GM21515 (cell line): ENCODE results near the gene XRCC5.
"Not testable (repeated sequence)": the region's sequence is repeated elsewhere in the genome, so short reads cannot be mapped to it uniquely, and the experiment has no call there.

Experiments used
- ATAC-seq: cut with Tn5 transposase; IDR thresholded peaks from one replicate; pipeline ENCODE4 v1.9.1; 2021; ENCODE audit not compliant: unreplicated experiment

XRCC5 gene

DNA sequence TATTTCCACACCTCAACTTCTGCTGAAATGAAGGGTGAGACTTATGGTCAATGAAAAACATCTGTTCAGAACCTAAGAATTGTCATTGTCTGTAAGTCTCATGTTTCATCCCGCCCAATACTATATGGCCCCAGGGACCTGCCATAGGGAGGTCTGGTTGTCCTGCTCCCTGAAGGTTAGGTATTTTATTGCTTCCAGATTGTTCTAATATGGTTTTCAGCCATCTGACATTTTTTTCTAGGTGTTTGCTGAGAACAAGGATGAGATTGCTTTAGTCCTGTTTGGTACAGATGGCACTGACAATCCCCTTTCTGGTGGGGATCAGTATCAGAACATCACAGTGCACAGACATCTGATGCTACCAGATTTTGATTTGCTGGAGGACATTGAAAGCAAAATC lies 7.3 kb downstream of the XRCC5 start:
- no peak for ATAC-seq

DNA sequence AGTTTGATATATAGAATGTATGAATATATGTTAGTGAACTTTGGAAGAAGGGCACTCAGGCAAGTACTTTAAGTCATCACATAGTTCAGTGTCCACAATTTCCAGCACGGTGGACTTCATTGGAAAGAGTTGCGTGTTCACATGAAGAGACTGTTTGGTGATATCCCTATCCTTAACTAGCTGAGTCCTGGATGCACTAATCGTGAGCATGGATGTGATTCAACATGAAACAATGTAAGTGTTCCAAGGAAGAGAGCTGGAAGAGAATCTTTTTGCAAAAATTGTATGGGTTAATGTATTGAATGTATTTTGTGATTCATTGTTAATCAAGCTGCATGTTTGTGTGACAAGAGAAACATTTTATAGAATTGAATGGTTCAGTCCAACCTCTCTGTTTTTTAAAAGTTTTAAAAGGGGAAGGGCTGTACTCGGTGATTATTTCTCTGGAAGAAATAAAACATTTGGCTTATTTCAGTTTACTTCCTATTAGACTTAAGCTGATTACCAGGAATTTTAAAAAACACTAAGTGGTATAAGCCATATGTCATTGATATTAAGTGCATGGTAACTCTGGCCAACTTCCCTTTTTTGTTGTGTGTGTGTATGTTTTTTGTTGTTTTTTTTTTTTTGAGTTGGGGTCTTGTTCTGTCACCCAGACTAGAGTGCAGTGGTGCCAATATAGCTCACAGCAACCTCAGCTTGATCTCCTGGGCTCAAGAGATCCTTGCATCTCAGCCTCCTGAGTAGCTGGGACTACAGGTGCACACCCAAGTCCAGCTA lies 8.6 kb downstream of the XRCC5 start:
- ATAC-seq: no peak

DNA sequence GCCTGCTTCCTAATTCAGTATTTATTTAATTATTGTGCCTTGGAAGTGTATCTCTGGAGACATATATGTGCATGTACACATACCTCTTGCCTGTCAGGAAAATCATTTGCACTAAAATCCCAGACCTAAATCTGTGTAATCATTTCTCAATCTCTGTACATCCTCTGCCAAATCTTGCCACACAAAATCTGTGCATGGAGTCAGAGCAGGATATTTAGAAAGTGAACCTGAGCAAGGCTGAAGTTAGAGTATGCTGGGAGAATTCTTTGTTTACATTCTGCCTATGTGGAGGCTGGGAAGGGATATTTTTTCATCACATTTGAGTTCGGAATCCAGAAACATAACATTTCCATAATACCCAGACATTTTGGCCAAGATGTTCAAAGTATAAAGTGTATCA lies 9.3 kb downstream of the XRCC5 start:
- ATAC-seq: no peak

DNA sequence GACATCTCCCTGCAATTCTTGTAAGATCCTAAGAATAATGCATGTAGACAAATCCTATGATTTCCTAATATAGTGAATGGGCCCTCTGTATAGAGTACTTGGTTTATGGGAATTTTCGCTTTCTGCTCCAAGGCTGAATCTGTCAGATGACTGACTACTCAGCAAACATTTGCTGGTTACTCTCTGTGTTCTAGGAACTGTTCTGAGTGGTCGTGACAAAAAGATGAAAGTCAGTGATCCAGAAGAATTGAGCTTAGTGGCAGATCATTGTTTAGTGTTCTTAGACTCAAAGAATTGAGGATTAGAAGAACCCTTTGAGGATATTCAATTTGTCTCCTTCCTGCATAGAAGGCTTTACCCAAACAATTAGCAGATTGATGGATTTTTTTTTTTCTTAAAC lies 10.0 kb downstream of the XRCC5 start:
- no peak for ATAC-seq

DNA sequence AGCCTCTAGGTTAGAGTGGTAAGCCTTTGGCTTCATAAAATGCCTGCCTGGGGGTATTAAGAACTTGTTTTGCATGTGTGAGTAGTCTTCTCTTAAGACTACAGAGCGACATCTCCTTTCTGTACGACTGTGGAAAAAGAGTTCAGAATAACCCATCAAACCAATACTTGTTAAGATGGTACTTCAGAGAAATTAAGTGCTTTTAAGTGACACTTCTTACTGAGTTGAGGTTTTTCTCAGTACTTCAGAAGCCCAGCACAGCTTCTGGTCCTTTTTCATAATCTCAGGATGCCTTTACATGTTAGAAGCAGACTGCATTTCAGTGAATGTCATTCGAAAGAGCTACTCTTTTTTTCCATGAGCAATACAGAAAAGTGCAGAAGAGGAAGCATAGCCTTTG lies 10.8 kb downstream of the XRCC5 start:
- no peak for ATAC-seq

DNA sequence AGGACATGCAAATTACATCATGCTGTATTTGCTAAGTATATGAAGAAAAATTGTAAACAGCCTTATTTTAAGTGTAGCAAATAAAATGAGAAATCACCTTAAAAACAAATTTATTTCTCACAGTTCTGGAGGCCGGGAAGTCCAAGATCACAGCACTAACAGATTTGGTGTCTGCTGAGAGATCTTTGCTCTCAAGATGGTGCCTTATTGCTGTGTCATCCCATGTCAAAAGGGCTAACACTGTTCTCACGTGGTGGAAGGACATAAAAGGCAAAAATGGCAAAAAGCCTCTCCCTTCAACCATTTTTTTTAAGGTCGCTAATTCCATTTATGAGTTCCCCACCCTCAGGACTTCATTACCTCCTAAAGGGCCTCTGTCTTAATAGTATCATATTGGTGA lies 12.1 kb downstream of the XRCC5 start:
- ATAC-seq: no peak

DNA sequence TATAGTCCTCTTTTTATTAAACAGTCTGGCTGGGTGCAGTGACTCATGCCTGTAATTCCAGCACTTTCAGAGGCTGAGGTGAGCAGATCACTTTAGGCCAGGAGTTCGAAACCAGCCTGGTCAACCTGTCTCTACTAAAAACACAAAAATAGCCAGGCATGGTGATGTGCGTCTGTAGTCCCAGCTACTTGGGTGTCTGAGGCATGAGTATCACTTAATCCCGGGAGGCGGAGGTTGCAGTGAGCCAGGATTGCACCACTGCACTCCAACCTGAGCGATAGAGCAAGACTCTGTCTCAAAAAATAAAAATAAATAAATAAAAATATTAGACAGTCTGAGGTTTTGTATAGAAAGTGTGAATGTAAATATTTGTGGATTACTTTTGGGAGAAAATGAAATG lies 17.8 kb downstream of the XRCC5 start:
- ATAC-seq: no peak

DNA sequence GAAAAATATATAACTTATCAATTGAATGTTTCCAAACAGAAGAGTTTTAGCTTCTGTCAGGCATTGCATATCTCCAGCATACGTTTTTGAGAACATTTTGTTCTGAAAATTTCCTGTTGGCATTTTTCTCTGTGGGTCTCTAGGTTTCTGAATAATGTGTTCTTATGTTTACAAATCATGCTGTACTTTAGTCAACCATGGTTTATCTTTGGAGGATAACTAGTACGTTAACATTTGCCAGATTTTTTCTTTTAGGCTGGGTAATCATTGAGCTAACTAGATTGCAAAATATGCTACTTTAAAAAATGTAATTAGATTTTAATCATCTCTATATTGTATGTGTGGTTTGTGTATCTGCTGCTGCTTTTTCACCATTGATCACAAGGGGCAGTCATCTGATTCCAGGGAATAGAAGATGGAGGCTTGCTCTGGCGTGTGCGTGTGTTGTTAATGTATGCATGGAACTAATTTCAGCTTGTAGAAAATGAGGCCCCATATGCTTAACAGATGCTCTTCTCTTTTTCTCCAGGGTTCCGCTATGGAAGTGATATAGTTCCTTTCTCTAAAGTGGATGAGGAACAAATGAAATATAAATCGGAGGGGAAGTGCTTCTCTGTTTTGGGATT lies 21.3 kb downstream of the XRCC5 start:
- ATAC-seq: no peak

DNA sequence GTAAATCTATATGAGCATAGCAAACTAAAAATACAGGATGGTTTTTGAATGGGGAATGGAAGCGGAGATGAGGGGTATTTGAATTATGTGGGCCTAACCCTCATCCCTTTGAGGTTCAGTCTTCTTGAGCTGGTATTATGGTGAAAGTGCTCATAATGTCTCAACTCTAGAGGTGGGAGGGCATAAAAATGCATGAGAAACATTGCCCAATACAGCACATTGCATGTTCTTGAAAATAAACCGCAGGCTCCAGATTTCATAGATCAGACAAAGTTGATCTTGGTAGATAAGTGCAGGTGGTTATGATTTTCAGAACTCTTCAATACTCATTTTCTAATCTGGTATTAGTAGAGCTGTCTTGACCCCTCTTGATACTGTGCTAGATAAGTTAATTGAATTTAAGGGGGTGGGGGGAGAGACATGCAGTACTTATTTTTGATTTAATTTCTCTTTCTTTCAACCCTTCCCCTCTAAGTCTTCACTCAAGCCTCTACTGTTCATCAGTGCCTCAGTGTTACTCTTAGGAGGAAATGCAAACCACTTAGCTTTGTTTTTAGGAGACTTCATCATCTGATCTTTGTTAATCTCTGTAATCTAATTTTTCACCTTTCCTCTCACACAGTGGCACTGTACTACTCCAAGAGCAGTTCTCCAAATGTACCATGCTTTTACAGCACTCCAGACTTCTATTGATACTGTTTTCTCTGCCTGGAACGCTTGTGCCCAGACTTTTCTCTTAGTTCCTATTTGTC lies 22.2 kb downstream of the XRCC5 start:
- no peak for ATAC-seq

DNA sequence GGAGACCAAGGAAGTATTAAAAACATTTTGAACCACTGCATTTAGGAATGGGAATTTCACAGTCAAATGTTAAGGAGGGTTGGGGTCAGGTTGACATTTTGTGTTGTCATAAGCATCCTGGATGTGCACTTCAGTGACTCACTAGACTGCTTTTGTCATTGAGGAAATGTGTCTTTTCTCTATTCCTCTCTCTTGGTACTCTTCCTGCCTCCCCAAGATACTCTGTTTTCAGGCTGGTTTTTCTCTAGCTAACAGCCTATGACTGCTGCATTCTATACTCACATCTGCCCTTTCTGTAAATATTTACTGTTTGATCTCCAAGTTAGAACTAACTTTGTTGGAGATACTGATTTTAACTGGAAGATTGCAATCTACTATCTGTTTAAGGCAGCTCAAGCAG lies 23.4 kb downstream of the XRCC5 start:
- no peak for ATAC-seq

DNA sequence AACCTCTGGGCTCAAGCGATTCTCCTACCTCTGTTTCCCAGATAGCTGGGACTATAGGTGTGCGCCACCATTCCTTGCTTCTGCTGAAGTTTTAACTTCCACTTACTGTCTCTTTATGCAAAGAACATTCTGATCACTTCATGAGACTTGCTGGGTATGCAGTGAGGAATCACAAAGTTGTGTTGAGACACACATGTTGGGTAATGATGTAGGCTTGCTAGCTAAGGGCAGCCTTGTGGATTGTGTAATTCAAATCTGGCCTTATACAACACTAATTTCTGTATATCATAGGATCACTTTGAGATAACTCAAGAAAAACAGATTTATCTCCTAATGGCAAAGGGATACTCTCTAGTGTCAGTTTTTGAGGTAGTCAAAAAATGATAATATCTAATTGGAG lies 24.2 kb downstream of the XRCC5 start:
- no peak for ATAC-seq

DNA sequence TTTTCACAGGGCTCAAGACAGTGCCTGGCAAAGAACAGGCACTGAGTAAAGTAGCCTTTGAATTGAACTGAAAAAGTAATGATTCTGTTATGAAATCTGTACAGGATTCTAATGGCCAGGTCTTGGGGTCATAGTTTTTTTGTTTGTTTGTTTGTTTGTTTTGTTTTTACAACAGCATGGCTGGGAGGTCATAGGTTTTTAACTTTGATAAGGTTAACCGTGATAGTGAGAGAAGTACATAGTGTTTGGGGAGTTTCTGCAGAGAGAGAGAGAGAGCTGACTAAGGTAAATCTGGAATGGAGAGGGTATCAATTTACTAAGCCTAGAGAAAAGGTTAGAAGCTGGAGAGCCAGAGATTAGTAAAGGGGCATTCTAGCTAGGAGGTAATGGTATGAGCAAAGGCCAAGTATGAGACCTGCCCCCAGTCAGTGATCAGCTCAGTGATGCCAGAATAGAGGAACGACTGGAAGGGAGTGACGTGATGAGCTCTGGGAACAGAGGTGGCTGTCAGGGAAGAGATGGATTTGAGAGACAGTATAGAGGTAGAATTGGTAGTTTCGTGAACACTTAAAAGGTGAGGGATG lies 25.9 kb downstream of the XRCC5 start:
- ATAC-seq: no peak

DNA sequence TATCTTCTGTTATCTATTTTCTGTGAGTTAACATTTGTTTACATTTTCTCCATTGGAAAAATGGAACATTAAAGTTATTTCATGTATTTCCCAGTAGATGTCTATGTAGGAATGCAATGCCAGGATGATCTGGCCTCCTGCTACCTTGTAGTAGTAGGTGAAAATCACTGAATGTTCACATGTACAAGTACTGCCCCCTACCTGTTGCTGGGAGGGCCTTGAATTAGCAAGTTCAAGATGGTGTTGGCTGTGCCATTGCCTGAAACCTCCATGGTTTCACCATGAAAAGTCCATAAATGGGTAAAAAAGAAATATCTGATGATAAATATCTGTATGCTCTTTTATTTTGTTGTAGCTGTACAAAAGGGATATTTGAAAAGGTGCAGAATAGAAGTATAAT lies 30.7 kb downstream of the XRCC5 start:
- no peak for ATAC-seq

DNA sequence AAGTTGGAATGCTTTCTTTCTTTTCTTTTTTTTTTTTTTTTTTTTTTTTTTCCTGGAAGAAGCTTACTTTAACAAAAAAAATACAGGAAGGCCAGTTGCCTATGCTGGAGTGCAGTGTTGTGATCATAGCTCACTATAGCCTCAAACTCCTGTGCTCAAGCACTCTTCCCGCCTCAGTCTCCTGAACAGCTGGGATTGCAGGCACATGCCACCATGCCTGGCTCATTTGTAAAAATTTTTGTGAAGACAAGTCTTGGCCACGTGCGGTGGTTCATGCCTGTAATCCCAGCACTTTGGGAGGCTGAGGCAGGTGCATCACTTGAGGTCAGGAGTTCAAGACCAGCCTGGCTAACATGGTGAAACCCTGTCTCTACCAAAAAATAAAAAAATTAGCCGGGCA lies 32.4 kb downstream of the XRCC5 start:
- ATAC-seq: not testable (repeated sequence)

DNA sequence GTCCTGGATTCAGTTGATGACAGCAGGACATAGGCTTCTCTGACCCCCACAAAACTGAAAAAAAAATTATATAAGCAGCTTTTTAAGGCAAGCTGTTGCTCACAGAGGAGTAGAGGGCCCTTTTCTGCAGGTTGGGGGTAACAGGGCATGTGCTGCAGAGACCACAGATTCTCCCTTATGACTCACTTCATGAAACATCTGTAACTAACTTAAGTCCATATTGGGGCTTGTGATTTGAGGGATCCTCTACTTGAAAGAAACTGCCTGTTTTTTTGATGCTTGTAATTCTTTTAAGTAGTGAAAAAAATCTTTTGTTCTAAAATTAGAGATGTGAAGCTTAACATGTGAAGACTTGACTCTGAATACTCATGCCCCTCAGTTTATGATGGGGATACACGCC lies 33.4 kb downstream of the XRCC5 start:
- ATAC-seq: peak; percentile 97

DNA sequence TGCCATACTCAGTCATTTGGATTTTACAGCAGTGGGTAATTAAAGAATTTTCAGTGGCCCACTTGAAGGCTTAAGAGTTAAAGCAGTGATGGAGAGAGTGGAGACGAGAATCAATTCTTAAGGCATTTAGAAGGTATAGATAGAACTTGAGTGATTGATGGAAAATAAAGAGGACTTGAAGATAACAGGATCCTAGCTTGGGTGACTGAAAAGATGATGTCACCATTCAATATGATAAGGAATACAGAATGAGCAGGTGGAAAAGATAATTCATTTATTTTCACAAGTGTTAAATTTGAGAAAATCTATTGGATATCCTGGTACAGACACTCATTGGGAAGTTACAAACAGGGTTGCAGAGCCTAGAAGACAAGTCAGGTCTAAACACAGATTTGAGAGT lies 35.2 kb downstream of the XRCC5 start:
- ATAC-seq: no peak

DNA sequence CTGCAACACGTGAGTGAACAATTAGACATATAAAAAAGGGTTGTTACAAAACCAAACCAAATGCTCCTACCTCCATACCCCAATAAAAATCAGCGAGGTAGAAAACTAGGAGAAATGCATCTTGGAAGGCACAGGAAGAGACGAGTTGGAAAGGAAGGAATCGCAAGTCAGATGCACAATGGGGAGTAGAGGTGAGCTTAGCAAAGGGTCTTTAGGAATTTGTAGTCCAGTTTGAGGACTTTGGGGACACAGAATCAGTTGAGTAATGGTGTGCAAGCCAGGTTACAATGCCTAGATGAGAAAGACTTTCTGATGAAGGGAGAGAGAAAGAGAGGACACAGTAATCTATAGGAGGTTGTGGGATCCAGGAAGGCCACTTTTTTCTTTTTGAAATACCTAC lies 35.7 kb downstream of the XRCC5 start:
- no peak for ATAC-seq

DNA sequence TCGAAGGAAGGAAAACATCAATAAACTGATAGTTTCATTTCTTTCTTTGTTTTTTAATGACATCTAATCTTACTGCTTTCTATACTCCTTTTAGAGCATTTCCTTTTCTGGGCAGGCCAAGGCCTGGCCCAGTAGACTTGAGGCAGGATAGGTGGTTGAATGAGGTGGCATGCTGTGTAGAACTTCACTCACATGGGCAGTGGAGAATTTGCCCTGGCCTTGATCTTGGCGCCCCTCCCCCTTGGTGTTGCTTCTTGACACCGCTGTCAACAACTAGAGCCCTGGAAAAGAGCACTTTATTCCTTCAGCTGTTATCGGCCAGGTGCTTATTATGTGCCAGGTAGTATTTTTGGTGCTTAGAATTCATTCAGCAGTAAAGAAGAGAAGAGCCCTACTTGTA lies 37.4 kb downstream of the XRCC5 start:
- no peak for ATAC-seq

DNA sequence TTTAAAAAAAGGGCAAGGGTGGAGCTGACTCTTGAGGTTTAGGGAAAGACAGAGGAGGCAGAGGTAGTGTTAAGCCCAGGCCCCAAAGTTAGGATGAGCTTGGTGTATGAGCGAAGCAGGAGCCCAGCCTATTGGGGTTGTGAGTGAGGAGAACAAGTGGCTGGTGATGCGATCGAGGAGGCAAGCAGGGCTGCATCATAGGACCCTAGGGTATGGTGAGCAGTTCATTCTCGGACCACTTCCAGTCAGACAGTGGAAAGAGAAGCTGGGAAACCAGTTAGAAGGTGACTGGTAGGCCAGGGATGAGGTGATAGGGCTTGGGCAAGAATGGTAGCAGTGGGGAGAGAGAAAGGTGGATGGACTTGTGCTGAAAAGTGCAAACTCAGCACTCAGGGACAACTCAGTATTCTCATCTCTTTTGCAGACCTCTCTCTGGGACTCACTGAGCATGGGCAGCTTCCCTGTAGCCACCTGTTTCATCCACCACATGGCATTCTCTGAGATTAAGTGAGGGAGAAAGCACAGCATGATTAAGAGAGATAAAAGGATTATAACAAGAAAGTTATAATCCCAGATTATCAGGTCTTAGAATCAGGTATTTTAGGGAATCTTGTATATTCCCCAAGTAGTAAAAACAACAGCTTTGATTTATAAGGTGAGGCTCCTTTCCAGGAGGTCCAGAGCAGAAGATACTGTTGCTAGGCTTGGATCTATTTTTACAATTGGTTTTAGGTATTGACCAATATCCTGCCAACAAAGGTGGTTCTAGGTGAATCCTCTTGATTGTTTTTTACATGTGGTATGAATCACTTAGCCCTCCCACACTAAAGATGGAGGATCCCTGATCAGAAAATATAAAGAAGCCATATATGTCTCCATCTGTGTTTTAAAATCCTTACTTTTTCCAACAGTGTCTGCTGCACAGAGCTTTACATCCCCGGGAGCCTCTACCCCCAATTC lies 38.3 kb downstream of the XRCC5 start:
- no peak for ATAC-seq

DNA sequence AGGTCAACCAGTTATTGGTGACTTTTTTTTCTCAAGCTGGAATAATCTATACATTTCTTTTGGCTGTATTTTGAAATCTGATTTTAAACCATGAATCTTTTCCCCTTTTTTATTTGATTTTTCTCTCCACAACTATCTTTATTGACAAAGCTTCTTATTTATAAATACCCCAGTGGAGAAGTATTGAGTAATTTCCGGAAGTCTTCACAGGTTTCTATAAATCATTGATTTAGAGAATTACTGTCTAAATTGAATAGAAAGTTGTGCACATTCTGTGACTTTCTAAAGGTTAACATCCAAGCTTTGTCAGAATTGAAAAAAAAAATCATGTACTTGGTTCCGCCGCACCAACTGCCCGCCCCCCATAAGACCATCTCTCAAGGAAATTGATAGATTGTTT lies 39.8 kb downstream of the XRCC5 start:
- ATAC-seq: no peak

DNA sequence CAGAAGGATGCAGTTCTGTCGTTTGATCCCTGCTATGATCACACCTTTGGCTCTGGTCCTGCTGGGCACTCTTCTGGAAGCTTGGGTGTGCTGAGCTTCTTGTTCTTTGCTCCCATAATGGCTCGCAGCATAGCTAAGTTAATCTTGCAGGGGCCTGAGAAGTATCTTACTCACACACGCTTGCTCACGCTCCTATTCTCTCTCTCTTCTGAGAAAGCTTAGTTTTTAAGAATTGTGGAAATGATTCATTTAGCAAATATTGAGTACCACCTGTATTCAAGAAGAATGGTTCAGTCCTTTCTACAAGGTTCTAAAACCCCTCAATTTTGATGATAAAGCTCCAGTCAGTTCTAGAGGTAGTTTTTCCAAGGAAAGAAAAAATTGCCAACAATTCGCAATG lies 40.6 kb downstream of the XRCC5 start:
- no peak for ATAC-seq
